ENCODE data around the gene PNO1.
"Not testable (repeated sequence)": the region's sequence is repeated elsewhere in the genome, so short reads cannot be mapped to it uniquely, and the experiment has no call there.

The PNO1 gene

DNA sequence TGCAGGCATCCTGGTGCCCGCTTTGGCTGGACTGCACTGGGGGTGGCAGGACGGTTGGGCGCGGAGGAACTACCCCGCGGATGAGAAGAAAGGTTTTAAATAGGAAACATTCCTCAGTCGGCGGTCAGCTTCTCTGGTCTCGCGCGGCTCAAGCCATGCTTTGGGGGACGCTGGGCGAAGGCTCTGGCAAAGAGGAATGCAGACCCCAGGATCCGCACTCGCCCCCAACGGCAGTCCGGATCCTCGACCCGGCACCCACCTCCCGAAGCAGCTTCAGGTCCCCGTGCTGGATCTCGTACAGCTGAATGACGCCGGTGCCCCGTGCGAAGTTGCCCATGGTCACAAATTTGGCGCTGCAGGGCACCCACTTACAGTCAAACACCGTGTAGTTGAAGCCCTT is 686 bp upstream of the PNO1 start:
- no peak for DNase-seq (ENCODE audit: low read depth)

DNA sequence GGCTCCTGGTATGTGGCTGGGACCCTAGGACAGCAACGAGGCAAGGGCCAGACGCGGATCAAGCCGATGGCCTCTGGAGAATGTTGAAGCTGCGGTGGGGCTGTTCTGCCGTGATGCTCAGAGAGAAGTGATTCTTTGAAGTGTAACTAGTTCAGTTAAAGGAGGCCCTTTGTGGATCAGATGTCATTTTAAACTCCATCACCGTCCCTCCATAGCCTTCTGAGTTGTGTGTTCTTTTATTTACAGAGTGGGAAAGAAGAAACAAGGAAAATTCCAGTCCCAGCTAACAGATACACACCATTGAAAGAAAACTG is 403 bp downstream of the PNO1 start:
- no peak for DNase-seq (ENCODE audit: low read depth)

DNA sequence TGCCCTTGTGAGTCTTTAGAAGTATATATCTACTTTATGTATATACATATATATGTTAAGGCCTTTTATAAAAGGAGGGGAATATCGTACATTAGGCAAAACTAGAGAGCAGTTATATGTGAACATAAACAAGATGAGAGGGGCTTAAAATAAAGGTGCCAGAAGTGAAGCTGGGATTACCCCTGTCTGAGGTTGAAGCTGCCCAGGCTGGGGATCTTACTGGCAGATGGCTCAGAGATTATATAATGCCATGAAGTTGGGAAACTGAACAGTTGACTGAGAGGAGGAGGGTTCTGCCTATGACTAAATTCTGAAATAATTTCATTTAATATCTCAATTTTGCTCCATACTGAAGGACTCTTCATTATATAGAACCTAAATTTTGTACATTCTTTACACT is 6.0 kb downstream of the PNO1 start:
- DNase-seq (ENCODE audit: low read depth), result no peak

DNA sequence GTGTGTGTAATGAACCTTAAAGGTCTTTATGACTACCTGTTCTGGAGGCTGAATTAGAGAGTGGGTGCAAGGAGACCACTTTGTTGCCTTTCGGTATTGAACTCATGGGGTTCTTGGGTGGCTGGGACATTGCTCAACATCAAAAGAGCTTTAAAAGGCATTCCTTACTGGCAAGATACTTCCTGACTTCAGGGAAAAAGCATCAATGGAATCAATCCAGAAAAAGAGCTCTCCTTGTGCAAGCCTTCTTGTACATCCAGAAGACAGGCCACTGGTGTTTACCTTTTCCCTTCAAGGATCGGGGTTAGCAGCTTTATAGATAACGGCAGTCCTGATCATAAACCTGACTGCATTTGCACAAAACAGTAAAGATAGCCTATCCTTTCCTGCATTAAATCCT is 9.5 kb downstream of the PNO1 start:
- DNase-seq (ENCODE audit: low read depth), result no peak

DNA sequence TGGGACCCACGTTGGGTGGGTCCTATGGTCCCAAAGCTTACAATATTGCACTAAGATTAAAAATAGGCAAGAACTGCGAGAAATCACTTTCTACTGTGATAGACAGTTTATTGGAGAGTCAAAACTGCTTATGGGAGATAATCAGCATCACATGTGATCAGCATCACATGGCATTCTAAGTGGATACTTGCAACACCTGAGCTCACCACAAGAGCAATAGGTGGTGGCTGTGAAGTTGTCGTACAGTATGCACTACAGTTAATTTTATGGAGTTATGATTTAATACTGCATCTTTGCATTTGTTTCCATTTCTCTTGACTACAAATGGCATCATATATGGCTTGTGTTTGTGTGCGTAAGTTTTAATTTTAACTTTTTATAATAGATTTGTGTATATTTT is 11.6 kb downstream of the PNO1 start:
- no peak for DNase-seq (ENCODE audit: low read depth)

DNA sequence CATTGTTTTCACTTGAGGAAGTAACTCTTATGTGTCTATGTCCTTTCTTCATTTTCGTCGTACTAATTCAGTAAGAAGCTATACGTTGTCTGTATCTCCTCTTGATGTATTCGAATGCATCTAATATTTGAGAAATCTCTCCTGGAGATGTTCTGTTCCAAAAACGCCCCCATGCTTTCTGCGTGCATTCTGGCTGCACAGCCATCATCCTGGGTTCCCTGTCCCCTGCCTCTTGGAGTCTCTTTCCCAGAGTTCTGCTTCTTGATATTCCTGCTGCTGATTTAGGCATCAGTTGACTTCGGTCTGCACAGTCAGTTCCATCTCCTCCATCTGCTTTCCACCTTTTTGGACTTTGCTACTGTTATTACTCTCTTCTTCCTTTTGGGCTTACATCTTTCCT is 13.5 kb downstream of the PNO1 start:
- DNase-seq (ENCODE audit: low read depth), result no peak

DNA sequence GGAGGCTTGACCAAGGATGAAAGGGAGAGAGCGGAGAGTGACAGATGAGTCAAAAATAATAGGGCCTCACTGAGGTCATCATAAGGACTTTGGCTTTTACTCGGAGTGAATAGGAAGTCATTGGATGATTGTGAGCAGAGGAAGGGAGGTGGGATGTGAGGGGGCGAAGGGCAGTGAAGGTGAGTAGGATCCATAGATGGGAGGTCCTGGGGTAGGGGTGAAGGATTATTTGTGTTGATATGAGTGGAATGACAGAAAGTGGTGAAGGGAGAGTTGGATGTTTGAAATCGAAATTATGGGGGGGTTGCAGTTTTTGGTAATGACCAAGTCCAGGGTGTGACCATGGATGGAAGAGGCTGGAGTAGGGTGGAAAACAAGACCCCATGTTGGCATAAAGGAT is 14.0 kb downstream of the PNO1 start:
- no peak for DNase-seq (ENCODE audit: low read depth)

DNA sequence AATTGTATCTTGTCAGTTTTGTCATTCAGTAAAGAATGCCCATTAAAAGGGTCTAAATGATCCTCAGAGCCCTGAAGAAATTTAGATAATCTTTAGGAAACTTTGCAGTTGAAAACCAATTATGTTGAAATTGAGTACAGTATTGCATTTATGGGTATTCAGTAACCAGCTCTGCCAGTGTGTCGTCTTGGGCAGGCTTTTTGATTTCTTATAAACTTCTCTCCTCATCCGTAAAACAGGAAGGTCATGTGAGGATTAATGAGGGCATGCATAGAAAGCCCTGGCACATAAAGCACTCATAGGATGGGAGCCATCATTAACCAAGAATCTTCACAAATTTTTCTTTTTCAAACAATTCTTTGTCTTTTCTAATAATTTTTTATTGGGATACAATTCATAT is 14.8 kb downstream of the PNO1 start:
- no peak for DNase-seq (ENCODE audit: low read depth)

DNA sequence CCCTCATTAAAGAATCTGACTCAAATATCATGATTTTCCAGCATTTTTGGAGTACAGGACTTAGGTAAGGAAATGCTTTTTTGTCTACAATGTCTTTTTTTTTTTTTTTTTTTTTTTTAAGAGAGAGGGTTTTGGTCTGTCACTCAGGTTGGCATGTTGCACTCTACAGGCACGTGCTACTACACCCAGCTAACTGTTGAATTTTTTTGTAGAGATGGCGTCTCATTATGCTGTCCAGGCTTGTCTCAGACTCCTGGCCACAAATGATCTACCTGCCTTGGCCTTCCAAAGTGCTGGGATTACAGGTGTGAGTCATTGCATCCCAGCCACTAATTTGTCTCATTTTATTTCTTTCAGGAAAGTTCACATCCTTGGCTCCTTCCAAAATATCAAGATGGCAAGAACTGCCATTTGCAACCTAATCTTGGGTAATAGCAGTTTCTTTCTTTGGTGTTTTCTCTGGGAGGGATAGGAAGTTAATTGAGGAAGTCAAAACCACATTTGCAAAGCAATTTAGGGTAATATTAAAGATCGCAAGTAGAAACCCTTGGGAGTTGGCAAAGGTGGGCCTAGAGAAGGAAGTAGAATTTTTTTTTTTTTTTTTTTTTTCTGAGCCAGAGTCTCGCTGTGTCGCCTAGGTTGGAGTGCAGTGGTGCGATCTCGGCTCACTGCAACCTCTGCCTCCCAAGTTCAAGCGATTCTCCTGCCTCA is 15.5 kb downstream of the PNO1 start:
- DNase-seq (ENCODE audit: low read depth), result no peak

DNA sequence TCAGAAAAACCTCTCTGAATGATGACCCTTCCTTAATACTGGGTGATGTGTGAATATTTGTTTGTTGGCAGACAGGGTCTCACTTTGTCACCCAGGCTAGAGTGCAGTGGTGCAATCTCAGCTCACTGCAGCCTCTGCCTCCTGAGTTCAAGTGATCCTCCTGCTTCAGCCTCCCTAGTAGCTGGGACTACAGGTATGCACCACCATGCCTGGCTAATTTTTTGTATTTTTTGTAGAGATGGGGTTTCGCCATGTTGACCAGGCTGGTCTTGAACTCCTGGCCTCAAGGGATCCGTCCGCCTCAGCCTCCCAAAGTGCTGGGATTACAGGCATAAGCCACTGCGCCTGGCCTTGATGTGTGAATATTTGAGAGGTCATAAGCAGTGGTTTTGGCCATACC is 17.5 kb downstream of the PNO1 start:
- not testable (repeated sequence) for DNase-seq (ENCODE audit: low read depth)

DNA sequence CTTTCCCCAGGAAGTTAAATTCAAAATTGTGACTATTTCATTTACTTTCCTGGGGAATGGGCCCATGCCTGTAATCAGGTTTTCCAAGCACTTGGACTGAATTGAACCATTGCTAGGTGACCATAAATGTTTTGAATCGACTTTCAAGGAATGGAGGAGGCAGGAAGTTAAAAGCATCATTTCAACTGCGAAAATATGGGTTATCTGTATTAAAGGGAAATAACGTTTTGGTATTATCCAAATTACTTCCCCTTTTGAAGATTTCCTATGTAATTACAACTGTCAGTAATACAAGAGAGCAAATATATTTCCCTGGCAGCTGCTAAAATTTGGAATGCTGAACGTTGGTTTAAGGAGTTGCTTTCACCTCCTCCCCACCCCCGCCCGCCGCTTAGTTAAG is 19.0 kb downstream of the PNO1 start:
- no peak for DNase-seq (ENCODE audit: low read depth)

DNA sequence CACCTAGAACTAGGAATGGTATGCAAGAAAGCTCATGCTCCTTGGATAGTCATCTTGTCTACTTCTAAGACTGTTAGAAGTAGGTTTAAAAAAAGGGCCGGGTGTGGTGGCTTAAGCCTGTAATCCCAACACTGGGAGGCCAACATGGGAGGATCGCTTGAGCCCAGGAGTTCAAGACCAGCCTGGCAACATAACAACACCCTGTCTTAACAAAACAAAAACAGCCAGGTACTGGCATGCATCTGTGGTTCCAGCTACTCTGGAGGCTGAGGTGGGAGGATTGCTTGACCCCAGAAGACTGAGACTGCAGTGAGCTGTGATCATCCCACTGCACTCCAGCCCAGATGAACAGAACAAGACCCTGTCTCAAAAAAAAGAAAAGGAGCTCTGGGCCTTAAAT is 19.9 kb downstream of the PNO1 start:
- no peak for DNase-seq (ENCODE audit: low read depth)

DNA sequence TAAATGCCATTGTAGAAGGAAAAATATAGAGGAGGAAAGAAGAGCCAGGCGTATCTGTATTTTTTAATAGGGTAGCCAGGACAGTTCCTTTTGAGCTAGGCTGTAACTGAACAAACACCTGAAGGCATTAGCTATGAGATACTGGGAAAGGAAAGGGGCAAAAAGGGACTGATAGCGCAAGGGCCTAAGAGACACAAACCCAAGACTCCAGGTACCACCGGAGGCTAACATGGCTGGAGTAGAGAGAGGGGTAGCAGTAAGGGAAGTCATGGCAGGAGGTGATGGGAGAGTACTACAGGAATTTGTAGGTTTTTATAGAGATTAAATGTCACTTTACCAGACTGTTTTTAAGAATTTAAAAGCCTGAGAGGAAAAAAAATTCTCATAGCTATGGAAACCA is 20.7 kb downstream of the PNO1 start:
- DNase-seq (ENCODE audit: low read depth), result no peak

DNA sequence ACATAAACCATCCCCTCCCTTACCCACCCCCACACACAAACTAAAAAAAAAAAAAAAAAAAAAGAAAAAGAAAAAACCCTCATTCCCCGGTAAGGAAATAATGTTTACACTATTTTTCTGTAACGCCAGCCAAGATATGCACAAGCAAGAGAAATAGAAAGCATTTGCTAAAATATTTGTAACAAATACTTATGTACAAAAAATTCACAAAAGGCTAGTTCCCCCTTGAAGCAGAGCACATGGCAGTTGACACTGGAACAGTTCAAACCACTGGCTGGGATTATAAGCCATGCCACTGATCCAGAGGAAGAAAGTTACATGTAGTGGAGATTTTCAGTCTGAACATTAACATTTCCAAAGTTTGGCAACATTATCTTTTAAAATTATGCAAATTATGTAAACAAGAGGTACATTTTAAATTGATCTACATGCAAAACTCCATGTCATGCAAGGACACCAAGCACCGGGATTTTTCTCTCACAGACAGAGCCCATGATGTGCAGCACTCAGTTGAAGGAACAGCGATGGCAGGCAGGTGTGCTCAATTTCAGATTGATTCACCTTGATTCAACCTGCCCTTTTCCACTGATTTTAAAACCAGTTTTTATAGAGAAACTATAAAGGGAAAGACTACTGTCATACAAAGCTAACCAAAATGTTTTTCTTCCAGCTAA is 21.4 kb downstream of the PNO1 start:
- DNase-seq (ENCODE audit: low read depth), result no peak

DNA sequence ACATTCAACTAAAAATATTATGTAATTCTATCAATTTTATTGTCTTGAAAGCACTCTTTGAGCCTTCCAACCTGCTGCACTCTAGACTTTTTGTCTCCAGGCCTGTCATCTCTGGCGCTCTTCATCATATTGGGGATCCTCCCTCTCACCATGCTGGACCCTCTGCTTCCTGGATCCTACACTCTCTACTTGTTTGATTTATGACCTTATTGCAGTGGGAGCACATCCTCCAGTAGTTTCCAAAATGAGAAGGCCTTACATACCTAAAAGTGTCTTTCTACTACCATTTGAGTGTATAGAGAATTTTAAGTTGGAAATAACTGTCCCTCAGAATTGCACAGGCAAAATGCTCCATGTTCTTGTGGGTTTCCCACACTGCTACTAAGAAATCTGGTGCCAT is 25.2 kb downstream of the PNO1 start:
- DNase-seq (ENCODE audit: low read depth), result no peak

DNA sequence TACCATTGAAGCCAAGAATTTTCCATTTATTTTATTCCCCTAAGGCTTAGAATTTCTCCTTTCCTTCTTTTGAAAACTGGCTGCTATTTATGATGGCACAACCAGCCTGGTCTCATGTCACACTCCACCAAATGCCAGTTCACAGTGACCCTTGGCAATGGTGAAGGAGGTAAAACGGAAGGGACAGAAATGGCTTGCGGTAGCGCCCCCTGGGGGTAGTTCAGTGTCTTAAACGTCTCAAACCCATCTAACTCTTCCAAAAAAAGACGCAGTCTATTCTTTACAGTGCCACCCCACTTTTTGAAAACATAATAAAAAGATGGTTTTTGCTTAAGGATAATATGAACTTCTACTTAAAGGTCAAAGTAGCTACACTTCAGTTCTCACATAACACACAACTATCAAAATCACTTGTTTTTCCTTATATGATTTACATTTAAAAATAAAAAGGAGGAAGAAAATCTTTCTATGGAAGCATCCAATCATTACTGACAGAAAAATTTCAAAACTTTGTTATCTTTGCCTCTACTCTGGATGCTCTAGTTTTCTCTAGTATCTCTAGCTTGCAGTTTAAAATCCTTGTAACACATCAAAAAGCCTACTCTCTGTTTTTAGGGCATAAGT is 28.0 kb downstream of the PNO1 start:
- DNase-seq (ENCODE audit: low read depth), result peak; percentile 53

DNA sequence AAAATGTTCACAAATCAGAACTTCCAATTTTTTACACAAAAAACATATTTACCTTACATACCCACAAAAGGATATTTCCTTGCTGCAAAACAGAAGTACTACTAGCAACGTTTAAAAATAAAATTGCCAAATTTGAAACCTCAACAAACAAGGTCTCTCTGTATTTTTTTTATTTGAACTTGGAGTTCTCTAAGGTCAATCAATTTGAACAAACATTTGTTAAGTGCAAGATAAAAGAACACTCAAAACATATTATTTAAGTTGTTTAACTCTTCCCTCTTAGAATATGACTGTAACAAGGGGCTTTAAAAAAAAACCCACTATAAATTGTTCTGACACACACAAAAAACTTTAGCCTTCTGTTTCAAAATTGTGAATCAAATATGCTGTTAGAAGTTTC is 29.6 kb downstream of the PNO1 start:
- no peak for DNase-seq (ENCODE audit: low read depth)

DNA sequence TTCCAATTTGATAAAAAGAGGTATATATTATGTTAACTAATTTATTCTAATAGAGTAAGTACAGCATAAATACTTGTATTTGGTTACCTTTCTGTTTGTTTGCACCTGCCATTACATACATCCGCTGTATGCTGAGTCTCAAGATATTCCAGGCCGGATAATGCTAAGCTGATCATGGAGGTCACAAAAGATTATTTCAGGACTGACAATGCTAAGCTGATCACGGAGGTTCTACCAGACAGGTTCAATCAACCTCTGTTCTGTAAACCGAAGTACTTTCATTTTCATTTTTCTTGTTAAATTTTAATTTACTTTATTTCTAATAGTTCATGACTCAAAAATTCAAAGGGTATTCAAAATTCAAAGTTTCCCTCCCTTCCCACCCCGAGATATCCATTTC is 31.1 kb downstream of the PNO1 start:
- no peak for DNase-seq (ENCODE audit: low read depth)

DNA sequence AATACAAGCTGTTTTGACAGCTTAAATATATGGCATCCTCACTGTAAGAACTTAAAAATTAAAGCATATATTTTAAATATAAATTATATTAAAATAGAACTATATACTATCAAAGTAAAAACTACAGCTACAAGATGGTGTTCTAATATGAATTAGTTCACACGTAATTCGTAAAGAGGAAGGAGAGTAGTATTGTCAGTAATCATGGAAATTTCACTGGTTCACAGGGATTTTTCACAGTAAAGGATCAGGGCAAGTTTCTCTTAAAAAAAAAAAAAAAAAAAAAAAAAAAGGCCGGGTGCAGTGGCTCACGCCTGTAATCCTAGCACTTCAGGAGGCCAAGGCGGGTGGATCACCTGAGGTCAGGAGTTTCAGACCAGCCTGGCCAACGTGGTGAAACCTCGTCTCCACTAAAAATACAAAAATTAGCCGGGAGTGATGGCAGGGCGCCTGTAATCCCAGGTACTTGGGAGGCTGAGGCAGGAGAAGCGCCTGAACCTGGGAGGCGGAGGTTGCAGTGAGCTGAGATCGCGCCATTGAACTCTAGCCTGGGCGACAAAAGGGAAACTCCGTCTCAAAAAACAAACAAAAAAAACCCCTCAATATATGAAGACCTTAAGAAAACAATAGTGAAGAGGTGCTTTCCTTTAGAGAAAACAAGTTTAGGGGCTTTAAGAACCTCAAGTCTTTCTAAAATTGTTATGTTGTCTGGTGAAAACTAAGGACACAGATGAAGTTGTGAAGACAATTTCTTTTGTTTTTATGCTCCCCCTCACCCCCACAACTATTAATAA is 32.5 kb downstream of the PNO1 start:
- DNase-seq (ENCODE audit: low read depth), result no peak

DNA sequence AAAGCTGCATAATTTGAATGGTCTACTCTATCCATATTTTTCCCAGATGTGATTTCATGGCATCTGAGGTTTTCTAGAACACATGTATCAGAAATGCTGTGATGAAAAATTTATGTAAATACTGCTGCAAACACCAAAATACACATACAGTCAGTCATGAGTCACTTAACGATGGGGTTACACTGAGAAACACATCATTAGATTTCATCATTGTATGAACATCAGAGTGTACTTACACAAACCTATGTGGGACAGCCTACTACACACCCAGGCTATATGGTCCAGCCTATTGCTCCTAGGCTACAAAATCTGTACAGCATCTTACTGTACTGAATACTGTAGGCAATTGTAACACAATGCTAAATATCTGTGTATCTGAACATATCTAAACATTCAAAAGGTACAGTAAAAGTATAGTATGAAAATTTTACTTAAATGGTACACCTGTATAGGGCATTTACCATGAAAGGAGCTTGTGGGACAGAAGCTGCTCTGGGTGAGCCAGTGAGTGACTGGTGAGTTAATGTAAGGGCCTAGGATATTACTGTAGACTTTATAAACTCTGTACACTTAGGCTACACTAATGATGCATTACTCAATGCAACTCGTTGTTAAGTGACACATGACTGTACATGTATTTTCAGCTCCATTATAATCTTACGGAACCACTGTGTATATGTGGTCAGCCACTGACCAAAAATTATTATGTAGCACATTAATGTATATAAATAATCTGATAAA is 33.5 kb downstream of the PNO1 start:
- no peak for DNase-seq (ENCODE audit: low read depth)

DNA sequence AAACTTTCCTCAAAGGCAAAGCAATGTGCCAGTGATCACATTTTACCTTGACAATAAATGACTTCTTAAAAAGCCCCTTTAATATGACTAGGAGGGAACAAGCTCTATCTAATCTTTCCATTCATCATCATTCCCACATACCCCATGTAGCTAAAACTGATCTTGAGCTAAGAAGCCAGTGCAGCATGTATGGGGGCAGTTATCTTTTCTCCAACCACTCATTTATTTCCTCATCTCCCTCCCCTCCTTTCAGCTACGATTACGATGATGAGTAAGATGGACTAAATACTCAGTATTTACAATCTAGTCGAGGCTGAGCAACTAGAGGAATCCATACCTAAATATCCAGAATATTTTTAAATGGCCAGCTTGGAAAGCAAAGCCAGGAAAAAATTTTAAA is 35.5 kb downstream of the PNO1 start:
- no peak for DNase-seq (ENCODE audit: low read depth)

DNA sequence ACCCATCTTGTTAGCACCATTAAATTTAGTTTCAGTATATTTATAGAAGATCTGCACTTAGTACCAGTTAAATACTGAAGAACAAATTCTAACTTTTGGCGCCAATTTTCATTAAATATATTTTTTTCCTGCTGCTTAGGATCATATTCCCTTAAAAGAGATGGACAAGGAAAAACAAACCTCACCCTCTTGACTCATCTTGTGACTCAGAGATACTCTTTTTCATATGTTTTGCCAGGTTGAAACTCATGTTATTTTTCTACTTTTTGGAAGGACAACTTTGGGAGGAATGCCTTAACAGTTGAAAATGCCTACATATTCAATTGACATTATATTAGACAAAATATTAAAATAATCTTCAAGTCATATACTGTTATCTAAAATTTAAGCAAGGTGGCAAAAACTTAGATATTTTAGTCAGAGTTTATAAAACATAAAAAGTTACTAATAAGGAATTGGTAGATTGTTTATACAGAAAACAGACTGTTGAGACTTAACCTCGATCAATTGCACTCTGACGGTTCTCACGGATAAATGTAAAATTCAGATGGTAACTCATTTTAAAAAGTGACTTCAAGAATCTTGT is 36.2 kb downstream of the PNO1 start:
- DNase-seq (ENCODE audit: low read depth), result no peak

Data from activated T-cell treated with anti-CD3 and anti-CD28 coated beads for 1 hour (primary cell).